PC-9 (cell line): Measurements from ENCODE around the gene AADAT. TPM values are rescaled to one million over a fixed set of nuclear protein-coding genes. Genes with fewer than 3 reads are reported as not detected.

Experiments used
- BruUV-seq: library from RNA; stranded (reverse); fragments of 400-500 nt; replicated peaks from 2 replicates; lab custom pipeline; 2021; lab: Mats Ljungman, UMichigan
- CTCF ChIA-PET: fragments of 300-600 bp; sonication (Branson Sonifier 250); formaldehyde crosslinking; loops from one replicate; lab custom pipeline; 2022; ENCODE audit warnings: antibody characterized with exemption; lab: Charles Lee
- POLR2A ChIA-PET: fragments of 300-600 bp; sonication (Branson Sonifier 250); formaldehyde crosslinking; loops from one replicate; lab custom pipeline; 2022; ENCODE audit warnings: antibody characterized with exemption; ENCODE audit not compliant: unreplicated experiment; lab: Charles Lee
- DNase-seq, 2 experiments: peaks; one replicate each; pipeline versions ENCODE4 v3.0.0 to v3.0.0-alpha.2; 2015 to 2022; ENCODE audit warnings: mixed read lengths in 1 of 2
- H2AFZ ChIP-seq: fragments of 200-600 bp; sonication (generic); 2 replicates; pipeline ENCODE4 v1.8.1; 2017; ENCODE audit warnings: antibody characterized with exemption
- H3F3A ChIP-seq: fragments of 200-600 bp; sonication (generic); 2 replicates; pipeline ENCODE4 v1.8.1; 2017; ENCODE audit warnings: antibody characterized with exemption, mild to moderate bottlenecking, low read depth; ENCODE audit not compliant: insufficient read depth
- H3K27ac ChIP-seq: fragments of 200-600 bp; sonication (generic); 2 replicates; pipeline ENCODE4 v1.6.1; 2016; ENCODE audit warnings: mixed run types
- H3K27me3 ChIP-seq: fragments of 200-600 bp; sonication (generic); 2 replicates; pipeline ENCODE4 v1.6.1; 2016; ENCODE audit warnings: low read depth, mixed run types; ENCODE audit not compliant: insufficient read depth
- H3K36me3 ChIP-seq: fragments of 200-600 bp; sonication (generic); 2 replicates; pipeline ENCODE4 v1.6.1; 2016; ENCODE audit warnings: low read depth, mixed run types
- H3K4me1 ChIP-seq: fragments of 200-600 bp; sonication (generic); replicated peaks from 2 replicates; pipeline ENCODE4 v1.6.1; 2016; ENCODE audit warnings: mixed run types; ENCODE audit not compliant: insufficient read depth
- H3K4me2 ChIP-seq: fragments of 200-600 bp; sonication (generic); 2 replicates; pipeline ENCODE4 v1.6.1; 2017; ENCODE audit warnings: mixed run types
- H3K4me3 ChIP-seq: fragments of 200-600 bp; sonication (generic); 2 replicates; pipeline ENCODE4 v1.6.1; 2016; ENCODE audit warnings: mixed run types
- H3K79me2 ChIP-seq: fragments of 200-600 bp; sonication (generic); 2 replicates; pipeline ENCODE4 v1.6.1; 2017; ENCODE audit warnings: low read depth, mixed run types
- H3K9me2 ChIP-seq: fragments of 200-600 bp; sonication (generic); 2 replicates; pipeline ENCODE4 v1.8.1; 2017; ENCODE audit warnings: mild to moderate bottlenecking; ENCODE audit not compliant: insufficient read depth
- H3K9me3 ChIP-seq: fragments of 200-600 bp; sonication (generic); 2 replicates; pipeline ENCODE4 v1.8.1; 2016; ENCODE audit warnings: low read depth; ENCODE audit not compliant: insufficient read depth
- H4K20me1 ChIP-seq: fragments of 200-600 bp; sonication (generic); 2 replicates; pipeline ENCODE4 v1.8.1; 2017; ENCODE audit not compliant: insufficient read depth
- CTCF ChIP-seq: fragments of 200-600 bp; sonication (generic); conservative IDR thresholded peaks from 2 replicates; pipeline ENCODE4 v1.6.1; 2017; ENCODE audit warnings: mixed run types, antibody characterized with exemption, mild to moderate bottlenecking, moderate library complexity
- EZH2 ChIP-seq: fragments of 200-600 bp; sonication (generic); IDR thresholded peaks from 2 replicates; pipeline ENCODE4 v1.8.0; 2017; ENCODE audit warnings: antibody characterized with exemption, low read depth
- intact Hi-C: fragments of 100-400 bp; cut with micrococcal nuclease; formaldehyde crosslinking; loops from one replicate; pipeline ENCODE4 v1.10.0; 2022; ENCODE audit not compliant: unreplicated experiment
- total RNA-seq: library from RNA; stranded (reverse); gene quantifications from 2 replicates; pipeline ENCODE4 v1.2.3, GENCODE V29; 2021

The AADAT gene
- total RNA-seq, 1 experiment from 2014 or later = 2.6 TPM

DNA sequence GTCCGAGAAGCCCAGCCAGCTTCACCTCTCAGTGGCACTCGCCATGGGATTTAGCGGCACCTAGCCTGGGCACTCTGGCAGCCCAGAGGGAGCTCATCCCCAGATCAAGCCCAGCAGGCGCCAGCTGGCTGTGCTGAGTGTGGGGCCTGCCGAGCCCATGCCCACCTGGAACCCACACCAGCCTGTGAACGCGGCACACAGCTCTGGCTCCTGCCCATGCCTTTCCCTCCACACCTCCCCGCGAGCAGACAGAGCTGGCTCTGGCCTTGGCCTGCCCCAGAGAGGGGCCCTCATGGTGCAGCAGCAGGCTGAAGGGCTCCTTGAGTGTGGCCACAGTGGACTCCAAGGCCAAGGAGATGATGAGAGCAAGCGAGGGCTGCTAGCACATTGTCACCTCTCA is 38.0 kb upstream of the AADAT start:
- H3K9me3 ChIP-seq = no peaks in the 10 kb centered on the region
- H3K79me2 ChIP-seq = no peaks in the 10 kb centered on the region
- H3K9me2 ChIP-seq = no peaks in the 10 kb centered on the region
- 0 out of 2 replicates have a peak, but pooled peaks cover 3% of the 10 kb centered on the region for H3K27me3 ChIP-seq
- no peaks in the 10 kb centered on the region for H3F3A ChIP-seq
- no peak for TF ChIP-seq CTCF
- no peak for TF ChIP-seq EZH2
- no peak overlapping the region for H2AFZ ChIP-seq
- ChIA-PET CTCF (no interaction called here), POLR2A (no interaction called here)
- H3K27ac ChIP-seq = no peak overlapping the region
- no peak overlapping the region for H3K4me3 ChIP-seq
- no TSS peak for BruUV-seq
- no peaks in the 10 kb centered on the region for H3K4me1 ChIP-seq
- H3K4me2 ChIP-seq = no peak overlapping the region
- no peaks in the 10 kb centered on the region for H3K36me3 ChIP-seq
- no peaks in the 10 kb centered on the region for H4K20me1 ChIP-seq
- intact Hi-C loops = no loop called here
- no peak for DNase-seq

- Histone ChIP-seq H3K4me2 (no peak overlapping the region), H4K20me1 (no peaks in the 10 kb centered on the region), H3K27ac (no peak overlapping the region), H3F3A (no peaks in the 10 kb centered on the region), H3K4me3 (no peak overlapping the region), H3K9me3 (no peaks in the 10 kb centered on the region), H3K4me1 (no peaks in the 10 kb centered on the region), H3K36me3 (no peaks in the 10 kb centered on the region), H3K79me2 (no peaks in the 10 kb centered on the region), H2AFZ (no peak overlapping the region), H3K9me2 (no peaks in the 10 kb centered on the region), H3K27me3 (no peaks in the 10 kb centered on the region)
- ChIA-PET POLR2A (no interaction called here), CTCF (no interaction called here)
- DNase-seq = no peak
- TF ChIP-seq CTCF (no peak), EZH2 (no peak)
- intact Hi-C loops = no loop called here
- BruUV-seq = no TSS peak
Measured at GRCh38 chr4:170124406-170124805, 34.6 kb upstream of the AADAT start.

DNA sequence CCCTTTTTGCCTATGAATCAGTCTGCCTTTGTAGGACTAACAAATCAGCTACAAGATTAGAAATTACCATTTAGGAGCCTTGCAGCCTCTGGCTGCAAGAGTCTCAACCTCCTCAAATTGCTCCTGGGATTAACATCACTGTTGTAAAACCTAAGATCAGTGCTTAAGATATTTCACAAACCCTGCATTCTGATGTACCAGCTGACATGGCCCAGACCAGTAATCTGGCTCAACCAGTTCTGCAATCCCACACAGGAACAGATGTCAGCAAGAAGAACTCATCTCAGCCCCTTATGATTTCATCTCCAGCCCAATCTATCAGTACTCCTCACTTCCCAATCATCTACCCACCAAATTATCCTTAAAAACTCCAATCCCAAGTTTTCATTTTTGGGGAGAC is 32.5 kb upstream of the AADAT start:
- no peak overlapping the region for H3K4me3 ChIP-seq
- H2AFZ ChIP-seq = no peak overlapping the region
- H3K9me3 ChIP-seq = no peaks in the 10 kb centered on the region
- CTCF ChIA-PET = no interaction called here
- intact Hi-C loops = no loop called here
- BruUV-seq = no TSS peak
- H3K4me1 ChIP-seq = no peaks in the 10 kb centered on the region
- H3K4me2 ChIP-seq = no peak overlapping the region
- H3K27me3 ChIP-seq = no peaks in the 10 kb centered on the region
- no peak overlapping the region for H3K27ac ChIP-seq
- no peaks in the 10 kb centered on the region for H3K79me2 ChIP-seq
- DNase-seq = peak in 1 of 2 experiments; percentile 29
- POLR2A ChIA-PET = no interaction called here
- no peaks in the 10 kb centered on the region for H3F3A ChIP-seq
- TF ChIP-seq EZH2 (no peak), CTCF (no peak)
- no peaks in the 10 kb centered on the region for H4K20me1 ChIP-seq
- no peaks in the 10 kb centered on the region for H3K9me2 ChIP-seq
- H3K36me3 ChIP-seq = no peaks in the 10 kb centered on the region
